Left renal pelvis (tissue), 4 donors: ENCODE measurements around the gene GRP. TPM values are rescaled to one million over a fixed set of nuclear protein-coding genes. Genes with fewer than 3 reads are reported as not detected.
"Not testable (repeated sequence)": the region's sequence is repeated elsewhere in the genome, so short reads cannot be mapped to it uniquely, and the experiment has no call there.

Experiments
- DNase-seq, 4 donors: peaks; one replicate each; pipeline ENCODE4 v3.0.0-alpha.2; 2013; ENCODE audit warnings: low read depth in 4 of 4, low spot score in 3 of 4
- polyA plus RNA-seq, 4 donors: library from polyadenylated mRNA; unstranded; fragments of 120-200 nt; gene quantifications; one replicate each; pipeline ENCODE4 v1.2.1, GENCODE V29; 2013; ENCODE audit not compliant: insufficient read length in 4 of 4

The GRP gene
- polyA plus RNA-seq, 4 donors: 1.7 to 3.9 (median 2.8) TPM; not detected in 1

- no peak for DNase-seq
Measured at GRCh38 chr18:59228351-59228750, 8.4 kb downstream of the GRP start.

- DNase-seq: no peak
Measured at GRCh38 chr18:59229191-59229590, 9.2 kb downstream of the GRP start.

GRCh38 chr18:59229701-59230443, 9.9 kb downstream of the GRP start:
- DNase-seq: no peak

- no peak for DNase-seq
Measured at GRCh38 chr18:59231114-59231513, 11.2 kb downstream of the GRP start.

- no peak for DNase-seq
Measured at GRCh38 chr18:59231877-59232276, 11.9 kb downstream of the GRP start.

GRCh38 chr18:59232309-59233016, 12.5 kb downstream of the GRP start:
- DNase-seq: no peak

GRCh38 chr18:59233017-59233410, 13.1 kb downstream of the GRP start:
- DNase-seq: no peak

- DNase-seq: no peak
Measured at GRCh38 chr18:59238385-59238784, 18.4 kb downstream of the GRP start.

- DNase-seq: no peak
Measured at GRCh38 chr18:59239642-59240041, 19.7 kb downstream of the GRP start.

GRCh38 chr18:59242906-59243305, 22.9 kb downstream of the GRP start:
- no peak for DNase-seq

- no peak for DNase-seq
Measured at GRCh38 chr18:59246796-59247195, 26.8 kb downstream of the GRP start.

- peak; percentile 57 to 78 (median 63) for DNase-seq
Measured at GRCh38 chr18:59249199-59249774, 29.3 kb downstream of the GRP start.

GRCh38 chr18:59255491-59255890, 35.5 kb downstream of the GRP start:
- DNase-seq: not testable (repeated sequence)

GRCh38 chr18:59261842-59262241, 41.9 kb downstream of the GRP start:
- DNase-seq: not testable (repeated sequence)

GRCh38 chr18:59262243-59262642, 42.3 kb downstream of the GRP start:
- DNase-seq: not testable (repeated sequence)

GRCh38 chr18:59263661-59264060, 43.7 kb downstream of the GRP start:
- no peak for DNase-seq

- DNase-seq: no peak
Measured at GRCh38 chr18:59264121-59264571, 44.2 kb downstream of the GRP start.

GRCh38 chr18:59264651-59265245, 44.8 kb downstream of the GRP start:
- no peak for DNase-seq

- no peak for DNase-seq
Measured at GRCh38 chr18:59265246-59265973, 45.5 kb downstream of the GRP start.

GRCh38 chr18:59265974-59266369, 46.0 kb downstream of the GRP start:
- no peak for DNase-seq

- DNase-seq: no peak
Measured at GRCh38 chr18:59266459-59266858, 46.5 kb downstream of the GRP start.
